ENCODE results near the gene FUCA2. TPM values are rescaled to one million over a fixed set of nuclear protein-coding genes. Genes with fewer than 3 reads are reported as not detected.

The FUCA2 gene
- total and polyA plus RNA-seq, 2 of the 8 experiments (the other 6 are each of a cell fraction or from before 2014, with no cell fraction given) = 24.2 to 47.2 TPM

- no peak overlapping the region for H2BK12ac ChIP-seq (ENCODE audit: low read depth, low read length)
- no peaks in the 10 kb centered on the region for H3K23me2 ChIP-seq (ENCODE audit: low read depth, low read length)
- no peaks in the 10 kb centered on the region for H3K9me3 ChIP-seq (ENCODE audit: insufficient read depth in 2 of 2, low read depth in 1 of 2, low read length in 1 of 2)
- no peak overlapping the region for H2BK5ac ChIP-seq (ENCODE audit: low read depth, low read length)
- no peaks in the 10 kb centered on the region for H3K79me2 ChIP-seq (ENCODE audit: control insufficient read depth in 1 of 2, insufficient read depth in 2 of 2, low read length in 2 of 2)
- no peak overlapping the region for H4K8ac ChIP-seq (ENCODE audit: extremely low read depth, insufficient read depth, low read length)
- no peaks in the 10 kb centered on the region for H3K4me1 ChIP-seq (replicated peaks in 1 of 4; ENCODE audit: control insufficient read depth in 3 of 4, insufficient read depth in 4 of 4, low read length in 3 of 4)
- 94% methylated on average over 2 of the region's 2 CpGs; no CpG with 5 or more reads in 1 of the 2 experiments for WGBS, 2 experiments (ENCODE audit: extremely low coverage in 1 of 2, insufficient coverage in 1 of 2, insufficient read length in 1 of 2, insufficient replicate concordance in 2 of 2, low coverage in 1 of 2, low lambda C conversion rate in 2 of 2, missing lambda C conversion rate in 1 of 2)
- H3K4ac ChIP-seq (replicated peaks; ENCODE audit: insufficient read length, low read depth, low read length) = no peak overlapping the region
- H4K91ac ChIP-seq (replicated peaks; ENCODE audit: insufficient read length, low read length) = no peak overlapping the region
- H3K4me3 ChIP-seq (ENCODE audit: extremely low read depth in 1 of 4, insufficient read depth in 2 of 4, low read depth in 3 of 4, low read length in 4 of 4) = no peak overlapping the region
- no peak overlapping the region for H2BK20ac ChIP-seq (ENCODE audit: low read length)
- no peak overlapping the region for H3K18ac ChIP-seq (ENCODE audit: extremely low read depth, low read length)
- POLR2A ChIA-PET (ENCODE audit: partially characterized antibody) = interaction anchor here (1.3 to 1.9 kb wide), 2 partner anchors 10 kb away, joined by 3 to 10 read pairs; partner anchors contain the start of gene FUCA2
- no peak overlapping the region for H3K23ac ChIP-seq (ENCODE audit: insufficient read length)
- H3K14ac ChIP-seq (ENCODE audit: insufficient read length) = no peak overlapping the region
- CTCF ChIA-PET (ENCODE audit: partially characterized antibody) = interaction anchor here (0.7 to 2.1 kb wide), 7 partner anchors 8 to 533 kb away, joined by 3 to 10 read pairs (median 3); no protein-coding TSS in a partner anchor
- no peak for TF ChIP-seq SAP30 (IDR thresholded peaks at IDR 0.05; ENCODE audit: insufficient read depth, insufficient replicate concordance, low read length)
- TF ChIP-seq, protein P1, sequence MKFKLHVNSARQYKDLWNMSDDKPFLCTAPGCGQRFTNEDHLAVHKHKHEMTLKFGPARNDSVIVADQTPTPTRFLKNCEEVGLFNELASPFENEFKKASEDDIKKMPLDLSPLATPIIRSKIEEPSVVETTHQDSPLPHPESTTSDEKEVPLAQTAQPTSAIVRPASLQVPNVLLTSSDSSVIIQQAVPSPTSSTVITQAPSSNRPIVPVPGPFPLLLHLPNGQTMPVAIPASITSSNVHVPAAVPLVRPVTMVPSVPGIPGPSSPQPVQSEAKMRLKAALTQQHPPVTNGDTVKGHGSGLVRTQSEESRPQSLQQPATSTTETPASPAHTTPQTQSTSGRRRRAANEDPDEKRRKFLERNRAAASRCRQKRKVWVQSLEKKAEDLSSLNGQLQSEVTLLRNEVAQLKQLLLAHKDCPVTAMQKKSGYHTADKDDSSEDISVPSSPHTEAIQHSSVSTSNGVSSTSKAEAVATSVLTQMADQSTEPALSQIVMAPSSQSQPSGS (IDR thresholded peaks at IDR 0.05; ENCODE audit: low read length) = no peak
- peak in 1 of 2 experiments; percentile 24; a peak in 1 of 4 replicates for TF ChIP-seq RAD21 (IDR thresholded peaks at IDR 0.05 in 1 of 2, conservative IDR thresholded peaks at IDR 0.05 in 1 of 2; ENCODE audit: low read depth in 2 of 2, low read length in 2 of 2)
- TF ChIP-seq E2F6 (IDR thresholded peaks at IDR 0.05) = no peak
- no peak for TF ChIP-seq HDAC6 (IDR thresholded peaks at IDR 0.05; ENCODE audit: low read depth, low read length)
- H3K36me3 ChIP-seq (ENCODE audit: control insufficient read depth in 2 of 4, insufficient read depth in 4 of 4, low read length in 3 of 4) = peaks cover 3 to 54% (median 25%) of the 10 kb centered on the region in 4 experiments; a peak in 7 of 8 replicates
- H2BK120ac ChIP-seq (replicated peaks; ENCODE audit: low read depth, low read length) = no peak overlapping the region
- no peak overlapping the region for H2AFZ ChIP-seq (ENCODE audit: low read length)
- no peaks in the 10 kb centered on the region for H3K79me1 ChIP-seq (ENCODE audit: low read depth, low read length)
- peaks cover 0 to 2% of the 10 kb centered on the region in 2 experiments for H4K20me1 ChIP-seq (replicated peaks in 1 of 2; ENCODE audit: control insufficient read depth in 1 of 2, insufficient read depth in 2 of 2, low read length in 2 of 2)
- no peak for DNase-seq (ENCODE audit: low read depth in 1 of 2, low spot score in 2 of 2)
- no peaks in the 10 kb centered on the region for H3K27me3 ChIP-seq (replicated peaks in 1 of 4; ENCODE audit: control insufficient read depth in 3 of 4, extremely low read depth in 1 of 4, insufficient read depth in 3 of 4, low read length in 3 of 4)
- no peak overlapping the region for H4K5ac ChIP-seq (ENCODE audit: insufficient read length, low read depth, low read length)
- no peak overlapping the region for H3K9ac ChIP-seq (replicated peaks in 1 of 4; ENCODE audit: extremely low read depth in 1 of 4, low read depth in 3 of 4, low read length in 3 of 4)
- no peak overlapping the region for H3K4me2 ChIP-seq (ENCODE audit: insufficient read depth in 1 of 2, low read depth in 2 of 2, low read length in 2 of 2)
- no peak overlapping the region for H2AK5ac ChIP-seq (ENCODE audit: low read depth, low read length)
- H2BK15ac ChIP-seq (ENCODE audit: low read length) = no peak overlapping the region
- no peak for FAIRE-seq
- H3K56ac ChIP-seq (replicated peaks; ENCODE audit: insufficient read length, low read depth, low read length) = no peak overlapping the region
- H3K27ac ChIP-seq (ENCODE audit: low read depth, low read length) = no peak overlapping the region
Measured at GRCh38 chr6:143501851-143502250, 9.7 kb downstream of the FUCA2 start.

All from H1 (cell line).